ENCODE results near the gene CAPN3. TPM values are rescaled to one million over a fixed set of nuclear protein-coding genes. Genes with fewer than 3 reads are reported as not detected.

The CAPN3 gene
- total RNA-seq, 1 donor from 2014 or later, result 13.7 TPM

DNA sequence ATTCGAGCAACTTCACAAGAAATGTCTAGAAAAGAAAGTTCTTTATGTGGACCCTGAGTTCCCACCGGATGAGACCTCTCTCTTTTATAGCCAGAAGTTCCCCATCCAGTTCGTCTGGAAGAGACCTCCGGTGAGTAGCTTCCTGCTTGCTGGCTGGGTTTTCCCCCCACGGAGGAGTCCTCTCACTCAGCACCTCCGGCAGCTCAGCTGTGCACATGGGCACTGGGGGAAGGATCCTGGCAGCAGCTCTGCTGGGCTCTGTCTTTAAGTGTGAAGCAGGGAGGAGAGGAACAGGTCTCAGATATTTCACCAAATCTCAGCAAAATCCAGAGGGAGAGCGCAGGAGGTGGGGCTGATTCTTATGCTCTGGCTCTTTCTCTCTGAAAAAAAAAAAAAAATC, 684 bp downstream of the CAPN3 start:
- TF ChIP-seq, protein P1, sequence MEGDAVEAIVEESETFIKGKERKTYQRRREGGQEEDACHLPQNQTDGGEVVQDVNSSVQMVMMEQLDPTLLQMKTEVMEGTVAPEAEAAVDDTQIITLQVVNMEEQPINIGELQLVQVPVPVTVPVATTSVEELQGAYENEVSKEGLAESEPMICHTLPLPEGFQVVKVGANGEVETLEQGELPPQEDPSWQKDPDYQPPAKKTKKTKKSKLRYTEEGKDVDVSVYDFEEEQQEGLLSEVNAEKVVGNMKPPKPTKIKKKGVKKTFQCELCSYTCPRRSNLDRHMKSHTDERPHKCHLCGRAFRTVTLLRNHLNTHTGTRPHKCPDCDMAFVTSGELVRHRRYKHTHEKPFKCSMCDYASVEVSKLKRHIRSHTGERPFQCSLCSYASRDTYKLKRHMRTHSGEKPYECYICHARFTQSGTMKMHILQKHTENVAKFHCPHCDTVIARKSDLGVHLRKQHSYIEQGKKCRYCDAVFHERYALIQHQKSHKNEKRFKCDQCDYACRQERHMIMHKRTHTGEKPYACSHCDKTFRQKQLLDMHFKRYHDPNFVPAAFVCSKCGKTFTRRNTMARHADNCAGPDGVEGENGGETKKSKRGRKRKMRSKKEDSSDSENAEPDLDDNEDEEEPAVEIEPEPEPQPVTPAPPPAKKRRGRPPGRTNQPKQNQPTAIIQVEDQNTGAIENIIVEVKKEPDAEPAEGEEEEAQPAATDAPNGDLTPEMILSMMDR (IDR thresholded peaks at IDR 0.05; ENCODE audit: unreplicated experiment), result no peak
- H3K4me1 Mint-ChIP-seq, result no peaks in the 10 kb centered on the region
- peaks cover 2% of the 10 kb centered on the region for H3K36me3 Mint-ChIP-seq
- H3K27me3 Mint-ChIP-seq (ENCODE audit: low read depth), result no peaks in the 10 kb centered on the region
- no peak overlapping the region for H3K27ac Mint-ChIP-seq
- H3K4me3 Mint-ChIP-seq, result no peak overlapping the region
- H3K9me3 Mint-ChIP-seq, result no peaks in the 10 kb centered on the region
- DNase-seq (ENCODE audit: low spot score in 2 of 2, unreplicated experiment in 2 of 2), result no peak

DNA sequence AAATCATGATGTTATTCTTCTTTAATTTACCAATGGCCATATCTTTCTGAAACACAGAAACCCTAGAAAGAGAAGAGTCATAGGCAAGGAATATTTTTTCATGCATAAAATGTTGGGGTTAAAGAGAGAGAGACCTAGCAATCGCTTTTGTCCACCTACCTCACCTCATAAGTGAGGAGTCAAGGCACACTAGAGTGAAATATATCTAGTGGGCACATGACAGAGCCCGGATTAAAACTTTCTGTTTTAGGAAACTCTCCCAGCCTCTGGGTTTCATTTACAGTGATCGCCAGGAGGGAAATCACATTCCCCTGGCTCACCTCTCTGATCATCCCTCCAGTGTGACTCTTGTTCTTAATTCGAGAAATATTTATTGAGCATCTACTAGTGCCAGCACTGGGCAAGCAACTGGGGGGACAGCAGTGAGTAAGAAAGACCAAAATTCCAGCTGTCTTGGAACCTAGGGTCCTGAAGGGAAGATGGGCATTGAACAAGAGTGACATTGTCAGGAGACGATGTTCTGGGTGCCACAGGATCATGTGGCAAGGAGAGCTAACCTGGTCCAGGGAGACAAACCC, 1.3 kb downstream of the CAPN3 start:
- DNase-seq (ENCODE audit: low spot score in 2 of 2, unreplicated experiment in 2 of 2), result no peak
- no peaks in the 10 kb centered on the region for H3K4me1 Mint-ChIP-seq
- no peaks in the 10 kb centered on the region for H3K27me3 Mint-ChIP-seq (ENCODE audit: low read depth)
- H3K27ac Mint-ChIP-seq, result no peak overlapping the region
- TF ChIP-seq, protein P1 (IDR thresholded peaks at IDR 0.05; ENCODE audit: unreplicated experiment), result no peak
- peaks cover 2% of the 10 kb centered on the region for H3K36me3 Mint-ChIP-seq
- H3K4me3 Mint-ChIP-seq, result no peak overlapping the region
- H3K9me3 Mint-ChIP-seq, result no peaks in the 10 kb centered on the region

DNA sequence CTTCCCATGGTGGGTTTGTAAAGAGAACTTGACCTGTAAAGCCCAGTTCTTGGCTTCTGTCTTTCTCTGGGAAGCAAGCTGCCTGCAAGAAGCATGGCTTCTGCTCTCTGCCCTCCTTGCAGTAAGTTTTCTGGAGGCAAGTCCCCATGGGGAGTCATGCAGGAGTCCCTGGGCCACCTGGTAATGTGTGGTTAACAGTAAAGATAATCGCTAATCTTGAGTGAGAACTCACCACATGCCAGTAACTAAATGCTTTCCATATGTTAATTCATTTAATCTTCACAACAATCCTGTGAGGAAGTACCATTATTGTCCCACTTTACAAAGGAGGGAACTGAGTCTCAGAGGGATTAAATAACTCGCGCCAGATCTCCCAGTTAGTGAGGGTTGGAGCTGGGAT, 4.2 kb downstream of the CAPN3 start:
- Mint-ChIP-seq H3K27ac (no peak overlapping the region), H3K4me3 (no peak overlapping the region), H3K27me3 (ENCODE audit: low read depth) (no peaks in the 10 kb centered on the region), H3K36me3 (no peaks in the 10 kb centered on the region), H3K9me3 (no peaks in the 10 kb centered on the region), H3K4me1 (no peaks in the 10 kb centered on the region)
- no peak for DNase-seq (ENCODE audit: low spot score in 2 of 2, unreplicated experiment in 2 of 2)
- TF ChIP-seq, protein P1 (IDR thresholded peaks at IDR 0.05; ENCODE audit: unreplicated experiment), result no peak

DNA sequence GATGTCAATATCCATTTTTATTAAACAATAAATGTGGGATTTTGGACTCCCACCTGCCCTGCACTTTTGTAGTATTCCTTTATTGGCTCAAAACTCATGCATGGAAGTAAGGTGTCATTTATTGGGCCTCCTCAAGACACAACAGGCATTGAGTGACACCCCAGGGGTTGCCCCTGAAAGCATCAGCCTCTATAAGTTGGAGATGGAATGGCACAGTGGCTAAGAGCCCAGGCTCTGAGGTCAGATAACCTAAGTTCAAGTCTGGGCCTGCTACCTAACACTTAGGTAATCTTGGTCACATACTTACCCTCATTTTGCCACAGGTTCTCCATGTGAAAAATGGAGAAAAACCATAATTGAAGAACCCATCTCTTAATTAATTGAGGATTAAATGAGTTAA, 4.6 kb downstream of the CAPN3 start:
- DNase-seq (ENCODE audit: low spot score in 2 of 2, unreplicated experiment in 2 of 2), result no peak

DNA sequence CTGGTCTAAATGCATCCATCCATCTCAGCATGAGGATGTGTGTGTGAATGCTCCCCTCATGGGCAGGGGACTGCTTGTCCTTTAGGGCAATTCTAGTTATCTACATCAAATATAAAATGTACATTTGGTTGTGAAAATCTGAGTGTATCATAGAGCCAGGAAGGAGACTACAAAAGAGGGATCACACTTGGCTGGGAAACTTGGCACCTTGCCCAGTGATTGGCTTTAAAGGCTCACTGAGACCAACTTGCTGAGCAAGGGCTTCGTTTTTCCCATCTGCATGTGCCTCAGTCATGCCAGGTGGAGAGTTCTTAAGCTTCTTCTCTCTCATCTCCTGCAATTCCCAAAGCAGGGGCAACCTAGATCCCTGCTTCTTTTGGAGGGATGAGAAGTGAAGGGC, 5.2 kb downstream of the CAPN3 start:
- H3K27me3 Mint-ChIP-seq (ENCODE audit: low read depth), result no peaks in the 10 kb centered on the region
- no peak overlapping the region for H3K4me3 Mint-ChIP-seq
- H3K9me3 Mint-ChIP-seq, result peaks cover 7% of the 10 kb centered on the region
- H3K4me1 Mint-ChIP-seq, result no peaks in the 10 kb centered on the region
- H3K36me3 Mint-ChIP-seq, result no peaks in the 10 kb centered on the region
- DNase-seq (ENCODE audit: low spot score in 2 of 2, unreplicated experiment in 2 of 2), result no peak
- no peak overlapping the region for H3K27ac Mint-ChIP-seq
- TF ChIP-seq, protein P1 (IDR thresholded peaks at IDR 0.05; ENCODE audit: unreplicated experiment), result no peak

More for the DNA sequence above, 4.6 kb downstream of the CAPN3 start:
- Mint-ChIP-seq H3K4me3 (no peak overlapping the region), H3K27me3 (ENCODE audit: low read depth) (no peaks in the 10 kb centered on the region), H3K36me3 (no peaks in the 10 kb centered on the region), H3K27ac (no peak overlapping the region), H3K4me1 (no peaks in the 10 kb centered on the region), H3K9me3 (peaks cover 4% of the 10 kb centered on the region)
- TF ChIP-seq, protein P1 (IDR thresholded peaks at IDR 0.05; ENCODE audit: unreplicated experiment), result no peak

Measured in mesothelial cell of epicardium (in vitro differentiated cells).